GM18867 (cell line): ENCODE measurements around the gene BEST2.
"Not testable (repeated sequence)": the region's sequence is repeated elsewhere in the genome, so short reads cannot be mapped to it uniquely, and the experiment has no call there.

Source experiments
- ATAC-seq: cut with Tn5 transposase; IDR thresholded peaks from one replicate; pipeline ENCODE4 v1.9.1; 2021; ENCODE audit warnings: mild to moderate bottlenecking, moderate library complexity; ENCODE audit not compliant: unreplicated experiment

Gene BEST2

DNA sequence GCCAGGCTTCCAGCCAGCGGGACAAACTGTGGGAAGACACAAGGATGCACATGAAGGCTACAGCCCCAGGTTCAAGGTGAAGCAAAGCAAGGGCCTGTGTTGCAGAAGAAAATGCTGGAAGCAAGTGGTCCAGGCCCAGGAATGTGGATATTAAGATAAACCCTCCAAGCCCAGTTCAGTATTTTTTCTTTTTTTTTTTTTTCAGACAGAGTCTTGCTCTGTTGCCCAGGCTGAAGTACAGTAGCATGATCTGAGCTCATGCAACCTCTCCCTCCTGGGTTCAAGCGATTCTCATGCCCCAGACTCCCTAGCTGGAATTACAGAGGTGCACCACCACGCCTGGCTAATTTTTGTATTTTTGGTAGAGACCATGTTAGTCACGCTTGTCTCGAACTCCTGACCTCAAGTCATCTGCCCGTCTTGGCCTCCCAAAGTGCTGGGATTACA, 45.6 kb downstream of the BEST2 start:
- no peak for ATAC-seq

GRCh38 chr19:12797607-12798006, 46.0 kb downstream of the BEST2 start:
- ATAC-seq = not testable (repeated sequence)

DNA sequence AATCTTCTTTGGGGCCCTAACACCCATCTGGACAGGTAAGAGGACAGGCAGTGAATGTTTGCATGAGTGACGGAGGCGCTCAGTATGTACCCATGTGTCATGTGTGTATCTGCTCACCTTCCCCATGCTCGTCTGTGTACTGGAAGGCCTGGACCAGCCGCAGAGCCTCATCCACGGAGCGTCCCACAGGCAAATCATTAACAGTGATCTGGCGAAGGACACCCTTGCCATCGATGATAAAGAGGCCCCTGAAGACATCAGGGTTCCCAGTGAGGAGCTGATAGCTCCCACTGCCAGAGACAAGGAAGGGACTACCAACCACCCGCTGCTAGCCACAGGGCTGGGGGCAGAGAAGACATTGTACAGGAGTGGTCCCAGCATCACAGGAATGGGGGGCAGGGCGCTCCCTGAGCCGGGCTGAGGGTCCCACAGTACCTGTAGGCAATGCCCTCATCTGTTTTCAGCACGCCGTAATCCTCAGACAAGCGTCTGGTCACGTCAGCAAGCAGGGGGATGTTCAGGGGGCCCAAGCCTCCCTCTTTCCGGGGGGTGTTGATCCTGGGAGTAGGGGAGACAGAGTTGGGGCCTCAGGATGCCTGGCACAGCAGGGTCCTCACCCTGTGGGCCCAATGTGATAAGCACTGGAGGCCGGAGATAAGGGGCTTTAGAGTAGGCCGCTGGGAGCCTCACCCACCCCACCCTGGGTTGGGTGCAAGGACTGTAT, 48.3 kb downstream of the BEST2 start:
- no peak for ATAC-seq

- no peak for ATAC-seq
Observed at GRCh38 chr19:12800466-12800770, 48.8 kb downstream of the BEST2 start.

GRCh38 chr19:12800923-12801465, 49.4 kb downstream of the BEST2 start:
- no peak for ATAC-seq

DNA sequence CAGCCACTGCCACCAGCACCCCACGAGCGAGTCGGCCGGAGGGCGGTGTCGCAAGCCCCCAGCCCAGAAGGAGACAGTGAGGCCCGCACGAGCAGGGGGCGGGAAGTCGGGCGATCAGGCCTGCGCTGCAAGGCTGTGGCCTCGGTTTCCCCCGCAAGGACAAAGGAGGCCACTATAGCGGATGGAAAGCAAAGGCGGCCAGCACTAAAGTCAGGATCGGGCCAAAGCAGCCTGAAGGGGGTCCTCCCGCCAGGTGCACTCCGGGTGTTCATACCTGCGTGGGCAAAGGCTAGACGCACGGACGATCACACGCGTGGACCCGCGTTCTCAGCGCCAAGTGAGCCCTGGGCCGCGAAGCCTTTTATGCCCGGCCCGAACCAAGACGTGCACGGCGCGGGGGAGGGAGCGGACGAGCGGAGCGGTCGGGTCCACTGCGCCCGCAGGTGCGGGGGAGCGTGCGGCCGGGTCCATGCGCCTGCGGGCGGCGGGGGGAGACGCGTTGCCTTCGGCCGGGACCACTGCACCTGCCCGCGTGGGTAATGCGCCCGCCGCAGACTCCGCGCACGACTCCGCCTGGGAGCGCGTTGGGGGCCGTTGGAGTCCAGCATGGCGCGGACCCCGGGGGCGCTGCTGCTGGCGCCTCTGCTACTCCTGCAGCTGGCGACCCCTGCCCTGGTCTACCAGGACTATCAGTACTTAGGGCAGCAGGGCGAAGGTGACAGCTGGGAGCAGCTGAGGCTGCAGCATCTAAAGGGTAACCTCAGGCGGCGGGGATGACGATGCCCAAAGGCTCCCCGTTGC, 50.1 kb downstream of the BEST2 start, which contains the start of the genes PRDX2 and THSD8:
TSS of gene PRDX2 (minus strand) at position 335 of the 801 bp plus-strand sequence. CDS start 539 bp downstream, outside the sequence.
TSS of gene THSD8 (plus strand) at position 604 of the 801 bp plus-strand sequence. CDS start at position 607, 3 bp downstream.
- ATAC-seq = no peak

- no peak for ATAC-seq
Observed at GRCh38 chr19:12802267-12803106, 50.9 kb downstream of the BEST2 start.

- ATAC-seq = no peak
Observed at GRCh38 chr19:12804051-12804450, 52.5 kb downstream of the BEST2 start.

DNA sequence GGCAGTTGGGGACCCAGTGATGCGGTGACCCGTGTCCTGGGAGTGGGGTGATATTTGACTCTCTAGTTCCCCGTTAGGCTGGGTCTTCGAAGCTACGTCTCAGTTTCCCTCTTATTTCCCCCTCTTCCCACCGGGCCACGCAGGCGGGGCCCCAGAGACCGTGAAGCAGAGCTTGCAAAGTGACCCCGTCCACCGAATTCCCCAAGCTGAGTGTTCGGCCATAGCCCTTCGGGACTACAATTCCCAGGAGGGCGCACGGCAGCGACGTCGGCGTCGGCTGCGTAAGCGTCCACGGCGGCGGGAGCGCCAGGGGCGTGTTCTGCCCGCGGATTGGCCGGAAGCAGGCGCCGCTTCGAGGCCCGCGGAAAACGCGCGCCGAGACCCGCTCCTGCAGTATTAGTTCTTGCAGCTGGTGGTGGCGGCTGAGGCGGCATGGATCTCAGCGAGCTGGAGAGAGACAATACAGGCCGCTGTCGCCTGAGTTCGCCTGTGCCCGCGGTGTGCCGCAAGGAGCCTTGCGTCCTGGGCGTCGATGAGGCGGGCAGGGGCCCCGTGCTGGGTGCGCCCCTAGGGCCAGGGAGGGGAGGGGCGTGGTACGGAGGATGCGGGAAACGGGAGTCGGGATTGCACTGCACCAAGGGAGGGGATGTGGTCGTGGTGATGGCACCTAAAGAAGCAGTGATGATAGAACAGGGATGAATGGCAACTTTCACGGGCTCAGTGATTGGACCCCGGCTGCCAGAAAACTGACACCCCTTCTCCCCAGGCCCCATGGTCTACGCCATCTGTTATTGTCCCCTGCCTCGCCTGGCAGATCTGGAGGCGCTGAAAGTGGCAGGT, 54.9 kb downstream of the BEST2 start, which contains the start of gene RNASEH2A:
TSS of gene RNASEH2A (plus strand) at position 343 of the 840 bp plus-strand sequence. CDS start at position 433, 90 bp downstream.
- peak; percentile 85 for ATAC-seq
